ENCODE data around the gene SOAT1. TPM values are rescaled to one million over a fixed set of nuclear protein-coding genes. Genes with fewer than 3 reads are reported as not detected.
"Not testable (repeated sequence)": the region's sequence is repeated elsewhere in the genome, so short reads cannot be mapped to it uniquely, and the experiment has no call there.

Gene SOAT1
- total RNA-seq, 1 donor from 2014 or later = 104 TPM

- Histone ChIP-seq H3K4me3 (no peak overlapping the region), H3K9me3 (no peaks in the 10 kb centered on the region), H3K4me1 (no peaks in the 10 kb centered on the region), H3K27ac (no peak overlapping the region), H3K27me3 (ENCODE audit: low read depth) (no peaks in the 10 kb centered on the region), H3K36me3 (no peaks in the 10 kb centered on the region)
- DNase-seq = no peak
- no peak for TF ChIP-seq CTCF (IDR thresholded peaks at IDR 0.05)
- intact Hi-C loops (cut with DNase I) = no loop called here
- ATAC-seq = no peak
Observed at GRCh38 chr1:179384027-179384426, 90.4 kb downstream of the SOAT1 start.

DNA sequence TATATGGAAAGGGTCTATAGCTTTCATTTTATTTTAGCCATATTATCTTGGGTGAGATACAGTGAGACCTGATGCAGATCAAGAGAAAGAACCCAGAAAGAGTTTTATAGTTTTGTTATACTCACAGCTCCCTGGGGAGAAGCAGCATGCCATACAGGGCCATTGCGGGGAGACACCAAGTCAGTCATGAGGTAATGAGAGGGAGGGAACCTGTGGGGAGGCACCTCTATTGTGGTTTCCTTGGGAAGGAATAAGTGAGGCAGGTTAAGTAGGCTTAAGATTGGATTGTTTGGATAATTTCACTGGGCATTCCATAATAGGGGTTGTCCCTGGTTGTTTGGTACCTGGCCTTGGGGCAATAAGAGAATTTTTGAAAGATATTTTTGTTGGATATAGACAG, 91.9 kb downstream of the SOAT1 start:
- DNase-seq = no peak
- ATAC-seq = no peak
- Histone ChIP-seq H3K27me3 (ENCODE audit: low read depth) (no peaks in the 10 kb centered on the region), H3K9me3 (no peaks in the 10 kb centered on the region), H3K4me1 (no peaks in the 10 kb centered on the region), H3K27ac (no peak overlapping the region), H3K36me3 (no peaks in the 10 kb centered on the region), H3K4me3 (no peak overlapping the region)
- no peak for TF ChIP-seq CTCF (IDR thresholded peaks at IDR 0.05)
- intact Hi-C loops (cut with DNase I) = no loop called here

DNA sequence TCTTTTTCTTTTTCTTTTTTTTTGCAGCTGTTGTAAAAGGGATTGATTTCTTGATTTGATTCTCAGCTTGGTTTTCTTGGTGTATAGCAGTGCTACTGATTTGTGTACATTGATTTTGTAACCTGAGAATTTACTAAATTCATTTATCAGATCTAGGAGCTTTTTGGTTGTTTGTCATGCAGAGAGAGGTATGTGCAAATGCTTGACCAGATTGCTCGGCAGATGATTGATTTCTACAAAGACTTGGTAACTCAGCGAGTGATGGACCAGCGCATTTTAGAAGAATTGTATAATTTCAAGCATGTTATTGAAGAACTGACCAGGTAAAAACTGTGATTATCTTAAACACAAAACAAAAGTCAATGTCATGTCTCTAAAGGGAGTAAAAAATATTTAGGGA, 100.1 kb downstream of the SOAT1 start:
- intact Hi-C loops (cut with DNase I) = no loop called here
- Histone ChIP-seq H3K27me3 (ENCODE audit: low read depth) (no peaks in the 10 kb centered on the region), H3K27ac (no peak overlapping the region), H3K4me3 (no peak overlapping the region), H3K36me3 (no peaks in the 10 kb centered on the region), H3K4me1 (no peaks in the 10 kb centered on the region), H3K9me3 (no peaks in the 10 kb centered on the region)
- TF ChIP-seq CTCF (IDR thresholded peaks at IDR 0.05) = no peak
- no peak for DNase-seq
- no peak for ATAC-seq

GRCh38 chr1:179399399-179399798, 105.8 kb downstream of the SOAT1 start:
- ATAC-seq; H3K9me3 ChIP-seq; intact Hi-C loops (cut with DNase I); H3K27ac ChIP-seq; H3K27me3 ChIP-seq (ENCODE audit: low read depth); H3K36me3 ChIP-seq; H3K4me1 ChIP-seq; H3K4me3 ChIP-seq; DNase-seq: not testable (repeated sequence)

Other genes starting within 250 kb of the SOAT1 start
- gene TOR3A, start 211.7 kb upstream of the SOAT1 start, total RNA-seq = 24.3 TPM
- gene ABL2, start 64.1 kb upstream of the SOAT1 start, total RNA-seq = 27.0 TPM
- gene AXDND1, start 72.2 kb downstream of the SOAT1 start, total RNA-seq = 0.59 TPM

All from lower lobe of right lung (tissue), 2 donors.